HG03354 (cell line): ENCODE data around the gene AGA.

Source experiments
- ATAC-seq: cut with Tn5 transposase; IDR thresholded peaks from one replicate; pipeline ENCODE4 v1.9.1; 2021; ENCODE audit warnings: mild to moderate bottlenecking; ENCODE audit not compliant: unreplicated experiment, poor library complexity, severe bottlenecking

Gene AGA

GRCh38 chr4:177393236-177393635, 49.0 kb downstream of the AGA start:
- peak; percentile 61 for ATAC-seq

- no peak for ATAC-seq
These were observed 50.3 kb downstream of the AGA start for GRCh38 chr4:177391953-177392352.

- no peak for ATAC-seq
These were observed 51.0 kb downstream of the AGA start for GRCh38 chr4:177391287-177391686.

- no peak for ATAC-seq
These were observed 55.9 kb downstream of the AGA start for GRCh38 chr4:177386278-177386815.

GRCh38 chr4:177385576-177386277, 56.5 kb downstream of the AGA start:
- no peak for ATAC-seq

GRCh38 chr4:177384856-177385397, 57.3 kb downstream of the AGA start:
- ATAC-seq: no peak

GRCh38 chr4:177381762-177382310, 60.4 kb downstream of the AGA start:
- ATAC-seq: no peak
